ENCODE measurements around the gene NHLRC4. TPM values are rescaled to one million over a fixed set of nuclear protein-coding genes. Genes with fewer than 3 reads are reported as not detected.
A peak's percentile ranks its signal among the peaks of the same experiment; 100 is the strongest.

NHLRC4 gene
- total and polyA plus RNA-seq, 8 donors = 0.99 to 3.4 (median 2.9) TPM

- intact Hi-C loops (cut with DNase I) = no loop called here
- no peak for TF ChIP-seq CTCF (IDR thresholded peaks at IDR 0.05)
- Histone ChIP-seq H3K4me1 (peaks cover 11 to 36% of the 10 kb centered on the region in 2 donors), H3K9me3 (no peaks in the 10 kb centered on the region), H3K27me3 (no peaks in the 10 kb centered on the region), H3K4me3 (no peak overlapping the region), H3K27ac (no peak overlapping the region), H3K36me3 (peaks cover 0 to 33% of the 10 kb centered on the region in 2 donors)
- DNase-seq (no peak), ATAC-seq (no peak)
Measured at GRCh38 chr16:531494-532125, 35.2 kb upstream of the NHLRC4 start.

GRCh38 chr16:533391-534123 lies 33.2 kb upstream of the NHLRC4 start:
- intact Hi-C loops (cut with DNase I) = no loop called here
- H3K4me1 ChIP-seq = peaks cover 11 to 28% of the 10 kb centered on the region in 2 donors
- DNase-seq (no peak), ATAC-seq (no peak)
- H3K27ac ChIP-seq = no peak overlapping the region
- no peaks in the 10 kb centered on the region for H3K9me3 ChIP-seq
- no peaks in the 10 kb centered on the region for H3K27me3 ChIP-seq
- TF ChIP-seq CTCF (IDR thresholded peaks at IDR 0.05) = no peak
- peaks cover 0 to 53% of the 10 kb centered on the region in 2 donors for H3K36me3 ChIP-seq
- H3K4me3 ChIP-seq = no peak overlapping the region

- DNase-seq = no peak
- no peaks in the 10 kb centered on the region for H3K27me3 ChIP-seq
- no peak for TF ChIP-seq CTCF (IDR thresholded peaks at IDR 0.05)
- H3K9me3 ChIP-seq = no peaks in the 10 kb centered on the region
- peaks cover 6 to 23% of the 10 kb centered on the region in 2 donors for H3K4me1 ChIP-seq
- peaks cover 0 to 56% of the 10 kb centered on the region in 2 donors for H3K36me3 ChIP-seq
- H3K4me3 ChIP-seq = no peak overlapping the region
- no peak overlapping the region for H3K27ac ChIP-seq
- intact Hi-C loops (cut with DNase I) = no loop called here
- ATAC-seq = no peak
Measured at GRCh38 chr16:534135-534534, 32.7 kb upstream of the NHLRC4 start.

GRCh38 chr16:534856-535445 lies 31.9 kb upstream of the NHLRC4 start:
- Histone ChIP-seq H3K4me1 (peaks cover 0 to 14% of the 10 kb centered on the region in 2 donors), H3K27ac (no peak overlapping the region)
- peak; percentile 6 for ATAC-seq

More at GRCh38 chr16:534856-535445, 31.9 kb upstream of the NHLRC4 start:
- H3K9me3 ChIP-seq = no peaks in the 10 kb centered on the region
- peaks cover 0 to 61% of the 10 kb centered on the region in 2 donors for H3K36me3 ChIP-seq
- no peak for DNase-seq
- H3K4me3 ChIP-seq = no peak overlapping the region
- TF ChIP-seq CTCF (IDR thresholded peaks at IDR 0.05) = no peak
- H3K27me3 ChIP-seq = no peaks in the 10 kb centered on the region
- intact Hi-C loops (cut with DNase I) = no loop called here

Measured in left lung (tissue), 10 donors.